HepG2 (cell line): Measurements from ENCODE around the gene DDO. TPM values are rescaled to one million over a fixed set of nuclear protein-coding genes. Genes with fewer than 3 reads are reported as not detected.
A peak's percentile ranks its signal among the peaks of the same experiment; 100 is the strongest.

Experiments used
- ATAC-seq: fragments of 200-7000 bp; cut with Tn5 transposase; 3 replicates; pipeline ENCODE4 v1.9.1; 2020; ENCODE audit warnings: mild to moderate bottlenecking, moderate library complexity
- BruUV-seq: library from RNA; stranded (reverse); fragments of 400-500 nt; replicated peaks from 2 replicates; lab custom pipeline; 2021; lab: Mats Ljungman, UMichigan
- CTCF ChIA-PET: fragments of 300-600 bp; formaldehyde crosslinking; extraction: SDS; loops from one replicate; lab custom pipeline; 2021; ENCODE audit warnings: low total read pairs, inconsistent platforms, low intra/inter-chr PET ratio; lab: Yijun Ruan, JAX
- POLR2A ChIA-PET: fragments of 350-600 bp; sonication (Branson Sonifier 250); formaldehyde crosslinking; loops from one replicate; lab custom pipeline; 2020; ENCODE audit warnings: antibody characterized with exemption, inconsistent platforms; lab: Yijun Ruan, JAX
- DNase-seq: peaks from one replicate; pipeline ENCODE4 v3.0.0-alpha.2; 2015; ENCODE audit warnings: low spot score
- FAIRE-seq: peaks from 3 replicates; lab custom pipeline; 2011; peaks lifted over from hg19 to GRCh38; lab: Jason Lieb, UNC
- H2AFZ ChIP-seq: one replicate; pipeline ENCODE4 v1.6.1; 2011; ENCODE audit warnings: low read length, inconsistent platforms
- H3K27ac ChIP-seq: fragments of 300-600 bp; 3 replicates; pipeline ENCODE4 v1.8.0; 2011; ENCODE audit warnings: mixed run types, mild to moderate bottlenecking, mixed read lengths, low read length, inconsistent platforms; ENCODE audit not compliant: insufficient read depth; ENCODE audit errors: extremely low read length
- H3K27me3 ChIP-seq, 2 experiments: fragments of 200-600 bp in 1 of 2; 2 replicates in 1 of 2; 3 replicates in 1 of 2; pipeline versions ENCODE4 v1.6.0 to v1.8.0; 2011; ENCODE audit warnings: low read length in 2 of 2, mild to moderate bottlenecking in 2 of 2, moderate library complexity in 2 of 2, inconsistent platforms in 1 of 2; ENCODE audit not compliant: insufficient read depth in 2 of 2, control insufficient read depth in 1 of 2
- H3K36me3 ChIP-seq, 2 experiments: fragments of 200-600 bp in 1 of 2; replicated peaks in 1 of 2; 2 replicates in 1 of 2; 3 replicates in 1 of 2; pipeline versions ENCODE4 v1.5.1 to v1.8.0; 2011; ENCODE audit warnings: low read length in 2 of 2, inconsistent platforms in 1 of 2; ENCODE audit not compliant: insufficient read depth in 2 of 2, control insufficient read depth in 1 of 2
- H3K4me1 ChIP-seq: 2 replicates; pipeline ENCODE4 v1.5.1; 2012; ENCODE audit warnings: low read length, inconsistent platforms; ENCODE audit not compliant: insufficient read depth
- H3K4me2 ChIP-seq: 2 replicates; pipeline ENCODE4 v1.6.0; 2011; ENCODE audit warnings: low read depth, low read length, inconsistent platforms
- H3K4me3 ChIP-seq, 3 experiments: fragments of 200-600 bp in 1 of 3; sonication (generic), shearing (Covaris generic) in 1 of 3; replicated peaks in 1 of 3; 2 replicates each; pipeline ENCODE4 v1.5.1; 2011 to 2016; ENCODE audit warnings: low read length in 3 of 3, inconsistent platforms in 2 of 3, low read depth in 2 of 3, mild to moderate bottlenecking in 2 of 3, control low read depth in 1 of 3, mixed read lengths in 1 of 3; ENCODE audit not compliant: insufficient read depth in 1 of 3
- H3K79me2 ChIP-seq: one replicate; pipeline ENCODE4 v1.6.1; 2011; ENCODE audit warnings: low read length, inconsistent platforms; ENCODE audit not compliant: insufficient read depth
- H3K9ac ChIP-seq: 2 replicates; pipeline ENCODE4 v1.6.0; 2011; ENCODE audit warnings: mild to moderate bottlenecking, low read depth, low read length, inconsistent platforms; ENCODE audit not compliant: insufficient read depth
- H3K9me3 ChIP-seq: 2 replicates; pipeline ENCODE4 v1.5.1; 2012; ENCODE audit warnings: mild to moderate bottlenecking, low read length
- H4K20me1 ChIP-seq: 2 replicates; pipeline ENCODE4 v1.6.0; 2011; ENCODE audit warnings: inconsistent platforms, mild to moderate bottlenecking, low read length, moderate library complexity; ENCODE audit not compliant: insufficient read depth
- CREBL2 ChIP-seq: sonication (generic); formaldehyde crosslinking; IDR thresholded peaks from 2 replicates; pipeline ENCODE4 v1.8.1; 2023; ENCODE audit warnings: missing genetic modification reagents, mild to moderate bottlenecking, borderline replicate concordance
- NAIF1 ChIP-seq: sonication (generic); formaldehyde crosslinking; IDR thresholded peaks from 2 replicates; pipeline ENCODE4 v1.5.0; 2020; ENCODE audit warnings: mild to moderate bottlenecking, missing genetic modification reagents, borderline replicate concordance
- NCOA5 ChIP-seq: sonication (generic); formaldehyde crosslinking; IDR thresholded peaks from 2 replicates; pipeline ENCODE4 v1.4.0; 2020; ENCODE audit warnings: missing genetic modification reagents
- PATZ1 ChIP-seq: sonication (generic); formaldehyde crosslinking; IDR thresholded peaks from 2 replicates; pipeline ENCODE4 v1.4.0; 2020; ENCODE audit warnings: missing genetic modification reagents
- PHF8 ChIP-seq: sonication (generic); formaldehyde crosslinking; IDR thresholded peaks from 2 replicates; pipeline ENCODE4 v1.5.0; 2020; ENCODE audit warnings: missing genetic modification reagents
- RAD51 ChIP-seq: fragments of 450-650 bp; IDR thresholded peaks from 2 replicates; pipeline ENCODE4 v1.6.1; 2016; ENCODE audit warnings: borderline replicate concordance
- RARA ChIP-seq: IDR thresholded peaks from 2 replicates; pipeline ENCODE4 v1.6.1; 2016; ENCODE audit warnings: missing genetic modification reagents, missing compliant biosample characterization
- SIN3B ChIP-seq: fragments of 150-350 bp; IDR thresholded peaks from 2 replicates; pipeline ENCODE4 v1.6.1; 2014; ENCODE audit warnings: low read length
- TRIM24 ChIP-seq: sonication (generic); formaldehyde crosslinking; IDR thresholded peaks from 2 replicates; pipeline ENCODE4 v1.8.0; 2022; ENCODE audit warnings: mild to moderate bottlenecking, missing genetic modification reagents
- ZBTB7B ChIP-seq: sonication (generic); formaldehyde crosslinking; IDR thresholded peaks from 2 replicates; pipeline ENCODE4 v1.4.0; 2020; ENCODE audit warnings: missing genetic modification reagents
- ZC3H4 ChIP-seq: sonication (generic); formaldehyde crosslinking; IDR thresholded peaks from 2 replicates; pipeline ENCODE4 v1.4.0; 2020; ENCODE audit warnings: missing genetic modification reagents, borderline replicate concordance
- ZNF230 ChIP-seq: sonication (generic); formaldehyde crosslinking; IDR thresholded peaks from 2 replicates; pipeline ENCODE4 v1.4.0; 2020; ENCODE audit warnings: mild to moderate bottlenecking, missing genetic modification reagents
- ZNF296 ChIP-seq: sonication (generic); formaldehyde crosslinking; conservative IDR thresholded peaks from 2 replicates; pipeline ENCODE4 v1.5.0; 2020; ENCODE audit warnings: mild to moderate bottlenecking, missing genetic modification reagents
- WGBS: methylation state at CpG from one replicate; pipeline ENCODE4 v1.1.6; 2017; ENCODE audit warnings: low lambda C conversion rate; 5-methylcytosine and 5-hydroxymethylcytosine counted together
- in situ Hi-C: cut with HindIII; loops from 2 replicates; pipeline ENCODE4 v1.10.0; 2017; ENCODE audit warnings: low pct_unique_long_range_greater_than_20kb; ENCODE audit not compliant: extremely low pct_ligation_motif_present
- intact Hi-C: fragments of 100-400 bp; cut with micrococcal nuclease; formaldehyde crosslinking; loops from one replicate; pipeline ENCODE4 v1.10.0; 2022; ENCODE audit not compliant: unreplicated experiment
- polyA plus RNA-seq, 8 experiments: library from polyadenylated mRNA; depleted of rRNA in 3 of 8; stranded (reverse) in 7 of 8; unstranded in 1 of 8; fragments of >200 nt; fragmentation: Illumina TruSeq in 4 of 8; extraction: Trizol in 4 of 8; gene quantifications; 2 replicates each; pipeline versions ENCODE4 v1.2.1 to v1.2.3, GENCODE V29; 2011 to 2016; ENCODE audit warnings: low read depth in 4 of 8, missing spikeins in 1 of 8, mixed read lengths in 1 of 8; ENCODE audit not compliant: insufficient read depth in 1 of 8
- total RNA-seq, 5 experiments: library from RNA; depleted of rRNA; stranded (reverse); fragments of >200 nt; fragmentation: Illumina TruSeq; extraction: Trizol; gene quantifications; 2 replicates each; pipeline ENCODE4 v1.2.3, GENCODE V29; 2016; ENCODE audit warnings: low read depth in 1 of 5
- TF ChIP-seq, protein P1 (sequence below): sonication (generic); formaldehyde crosslinking; IDR thresholded peaks from 2 replicates; pipeline ENCODE4 v1.5.0; 2020; ENCODE audit warnings: mild to moderate bottlenecking, missing genetic modification reagents

The DDO gene
- total and polyA plus RNA-seq, 2 of the 13 experiments (the other 11 are each of a cell fraction or from before 2014, with no cell fraction given): 6.1 to 10.3 TPM

- Histone ChIP-seq H2AFZ (no peak overlapping the region), H3K79me2 (no peaks in the 10 kb centered on the region), H3K27me3 (peaks cover 1 to 8% of the 10 kb centered on the region in 2 experiments; a peak in 2 of 5 replicates), H3K9me3 (no peaks in the 10 kb centered on the region), H3K4me1 (peaks cover 31% of the 10 kb centered on the region), H4K20me1 (no peaks in the 10 kb centered on the region), H3K27ac (no peak overlapping the region), H3K9ac (no peak overlapping the region), H3K4me3 (no peak overlapping the region), H3K4me2 (peak overlapping the region; percentile 20; the same call in 1 of the 2 replicates), H3K36me3 (no peaks in the 10 kb centered on the region)
- POLR2A ChIA-PET: no interaction called here
- DNase-seq (no peak), ATAC-seq (peak; percentile 38; the same call in 2 of the 3 replicates), FAIRE-seq (no peak)
- intact Hi-C loops: no loop called here
- 48% methylated on average over 3 of the region's 4 CpGs for WGBS
- CTCF ChIA-PET: no interaction called here
- TF ChIP-seq TRIM24 (CRISPR knock-in tag) (no peak), NCOA5 (no peak)
- in situ Hi-C loops: no loop called here
- no TSS peak for BruUV-seq
Observed at GRCh38 chr6:110430741-110431140, 15.4 kb upstream of the DDO start.

DNA sequence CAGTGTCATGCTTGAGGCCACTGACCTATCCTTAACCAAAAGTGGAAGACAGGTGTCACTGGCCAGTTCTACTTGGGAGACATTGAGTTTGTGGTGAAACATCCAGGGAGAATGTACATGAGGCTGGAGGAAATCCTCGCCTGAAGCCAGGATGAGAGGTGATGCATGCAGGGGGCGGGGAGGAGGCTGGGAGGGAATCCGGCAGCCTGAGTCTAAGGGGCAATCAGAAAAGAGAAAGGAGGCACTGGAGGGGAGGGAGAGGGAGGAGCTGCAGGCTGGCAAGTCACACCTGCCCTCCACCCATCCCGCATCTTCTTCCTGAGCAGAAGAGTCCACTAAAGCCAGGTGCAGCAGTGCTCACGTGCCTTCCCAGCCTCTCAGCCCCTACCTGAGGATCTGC is 14.9 kb upstream of the DDO start:
- no peak overlapping the region for H2AFZ ChIP-seq
- no peaks in the 10 kb centered on the region for H3K9me3 ChIP-seq
- ChIA-PET POLR2A (no interaction called here), CTCF (no interaction called here)
- no TSS peak for BruUV-seq
- no peaks in the 10 kb centered on the region for H3K79me2 ChIP-seq
- 8% methylated on average over 5 of the region's 5 CpGs for WGBS
- H3K4me1 ChIP-seq: peaks cover 31% of the 10 kb centered on the region
- H3K27me3 ChIP-seq: peaks cover 1 to 8% of the 10 kb centered on the region in 2 experiments; a peak in 2 of 5 replicates
- DNase-seq: no peak
- no peaks in the 10 kb centered on the region for H3K36me3 ChIP-seq
- no peak for FAIRE-seq
- H3K27ac ChIP-seq: no peak overlapping the region
- H4K20me1 ChIP-seq: no peaks in the 10 kb centered on the region
- no peak overlapping the region for H3K4me3 ChIP-seq
- peak overlapping the region; percentile 20; the same call in 1 of the 2 replicates for H3K4me2 ChIP-seq
- in situ Hi-C loops: no loop called here
- intact Hi-C loops: no loop called here
- H3K9ac ChIP-seq: no peak overlapping the region
- ATAC-seq: peak; percentile 60
- no peak for TF ChIP-seq ZBTB7B (CRISPR knock-in tag)
- no peak for TF ChIP-seq PATZ1 (CRISPR knock-in tag)
- no peak for TF ChIP-seq PHF8 (CRISPR knock-in tag)
- no peak for TF ChIP-seq ZNF296
- no peak for TF ChIP-seq SIN3B
- TF ChIP-seq ZC3H4 (CRISPR knock-in tag): no peak
- TF ChIP-seq ZNF230 (CRISPR knock-in tag): no peak
- TF ChIP-seq RARA (CRISPR knock-in tag): no peak
- no peak for TF ChIP-seq CREBL2 (CRISPR knock-in tag)
- TF ChIP-seq, protein P1, sequence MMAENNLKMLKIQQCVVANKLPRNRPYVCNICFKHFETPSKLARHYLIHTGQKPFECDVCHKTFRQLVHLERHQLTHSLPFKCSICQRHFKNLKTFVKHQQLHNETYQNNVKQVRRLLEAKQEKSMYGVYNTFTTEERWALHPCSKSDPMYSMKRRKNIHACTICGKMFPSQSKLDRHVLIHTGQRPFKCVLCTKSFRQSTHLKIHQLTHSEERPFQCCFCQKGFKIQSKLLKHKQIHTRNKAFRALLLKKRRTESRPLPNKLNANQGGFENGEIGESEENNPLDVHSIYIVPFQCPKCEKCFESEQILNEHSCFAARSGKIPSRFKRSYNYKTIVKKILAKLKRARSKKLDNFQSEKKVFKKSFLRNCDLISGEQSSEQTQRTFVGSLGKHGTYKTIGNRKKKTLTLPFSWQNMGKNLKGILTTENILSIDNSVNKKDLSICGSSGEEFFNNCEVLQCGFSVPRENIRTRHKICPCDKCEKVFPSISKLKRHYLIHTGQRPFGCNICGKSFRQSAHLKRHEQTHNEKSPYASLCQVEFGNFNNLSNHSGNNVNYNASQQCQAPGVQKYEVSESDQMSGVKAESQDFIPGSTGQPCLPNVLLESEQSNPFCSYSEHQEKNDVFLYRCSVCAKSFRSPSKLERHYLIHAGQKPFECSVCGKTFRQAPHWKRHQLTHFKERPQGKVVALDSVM (CRISPR knock-in tag): no peak
- no peak for TF ChIP-seq RAD51
- no peak for TF ChIP-seq NAIF1 (CRISPR knock-in tag)
